Measurements from ENCODE around the gene PSMD5. TPM values are rescaled to one million over a fixed set of nuclear protein-coding genes. Genes with fewer than 3 reads are reported as not detected.

Gene PSMD5
- total RNA-seq, 1 donor from 2014 or later = 44.4 TPM

DNA sequence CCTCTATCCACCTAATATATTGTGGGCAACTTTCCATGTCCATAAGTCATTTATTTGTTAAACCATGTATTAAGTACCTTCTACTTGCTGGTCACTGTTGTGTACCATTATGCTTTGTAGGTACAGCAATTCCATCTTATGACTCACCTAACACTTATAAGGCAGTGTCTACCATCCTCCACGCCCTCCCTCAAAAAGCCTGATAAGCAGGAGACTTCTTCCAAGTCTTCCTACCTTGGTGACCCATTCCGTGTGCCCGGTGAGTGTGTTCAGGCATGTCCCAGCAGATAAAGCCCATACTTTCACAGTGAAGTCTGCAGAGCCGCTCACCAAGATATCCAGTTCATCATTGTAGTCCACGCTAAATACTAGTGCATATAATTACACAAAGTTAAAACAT lies 66.9 kb downstream of the PSMD5 start:
- Histone ChIP-seq H3K27me3 (ENCODE audit: control insufficient read depth, insufficient read depth, low read length) (no peaks in the 10 kb centered on the region), H3K4me3 (ENCODE audit: low read depth, low read length) (no peak overlapping the region), H3K36me3 (ENCODE audit: control insufficient read depth, insufficient read depth, low read length) (no peaks in the 10 kb centered on the region)
- no peak for DNase-seq (ENCODE audit: low read depth)
- TF ChIP-seq, protein P1, sequence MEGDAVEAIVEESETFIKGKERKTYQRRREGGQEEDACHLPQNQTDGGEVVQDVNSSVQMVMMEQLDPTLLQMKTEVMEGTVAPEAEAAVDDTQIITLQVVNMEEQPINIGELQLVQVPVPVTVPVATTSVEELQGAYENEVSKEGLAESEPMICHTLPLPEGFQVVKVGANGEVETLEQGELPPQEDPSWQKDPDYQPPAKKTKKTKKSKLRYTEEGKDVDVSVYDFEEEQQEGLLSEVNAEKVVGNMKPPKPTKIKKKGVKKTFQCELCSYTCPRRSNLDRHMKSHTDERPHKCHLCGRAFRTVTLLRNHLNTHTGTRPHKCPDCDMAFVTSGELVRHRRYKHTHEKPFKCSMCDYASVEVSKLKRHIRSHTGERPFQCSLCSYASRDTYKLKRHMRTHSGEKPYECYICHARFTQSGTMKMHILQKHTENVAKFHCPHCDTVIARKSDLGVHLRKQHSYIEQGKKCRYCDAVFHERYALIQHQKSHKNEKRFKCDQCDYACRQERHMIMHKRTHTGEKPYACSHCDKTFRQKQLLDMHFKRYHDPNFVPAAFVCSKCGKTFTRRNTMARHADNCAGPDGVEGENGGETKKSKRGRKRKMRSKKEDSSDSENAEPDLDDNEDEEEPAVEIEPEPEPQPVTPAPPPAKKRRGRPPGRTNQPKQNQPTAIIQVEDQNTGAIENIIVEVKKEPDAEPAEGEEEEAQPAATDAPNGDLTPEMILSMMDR (IDR thresholded peaks at IDR 0.05; ENCODE audit: insufficient read depth, low read length, poor library complexity, severe bottlenecking) = no peak

DNA sequence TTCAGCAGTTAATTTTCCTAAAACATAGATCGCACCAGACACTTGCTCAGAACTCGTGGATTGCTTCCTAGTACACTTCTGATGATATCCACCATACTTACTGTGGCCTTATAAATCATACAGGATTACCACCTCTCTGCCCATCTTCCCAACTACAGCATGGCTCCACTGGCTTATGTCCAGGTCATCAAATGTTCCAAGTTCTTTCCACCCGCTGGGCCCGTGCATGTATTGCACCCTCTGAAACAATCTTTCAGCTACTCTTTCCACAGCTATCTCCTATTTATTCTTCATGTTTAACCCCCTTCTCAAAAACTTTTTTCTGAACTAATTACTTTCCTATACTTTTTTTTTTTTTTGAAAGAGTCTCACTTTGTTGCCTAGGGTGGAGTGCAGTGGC lies 68.0 kb downstream of the PSMD5 start:
- TF ChIP-seq, protein P1 (IDR thresholded peaks at IDR 0.05; ENCODE audit: insufficient read depth, low read length, poor library complexity, severe bottlenecking) = no peak
- no peak for DNase-seq (ENCODE audit: low read depth)
- no peaks in the 10 kb centered on the region for H3K27me3 ChIP-seq (ENCODE audit: control insufficient read depth, insufficient read depth, low read length)
- no peaks in the 10 kb centered on the region for H3K36me3 ChIP-seq (ENCODE audit: control insufficient read depth, insufficient read depth, low read length)
- H3K4me3 ChIP-seq (ENCODE audit: low read depth, low read length) = no peak overlapping the region

DNA sequence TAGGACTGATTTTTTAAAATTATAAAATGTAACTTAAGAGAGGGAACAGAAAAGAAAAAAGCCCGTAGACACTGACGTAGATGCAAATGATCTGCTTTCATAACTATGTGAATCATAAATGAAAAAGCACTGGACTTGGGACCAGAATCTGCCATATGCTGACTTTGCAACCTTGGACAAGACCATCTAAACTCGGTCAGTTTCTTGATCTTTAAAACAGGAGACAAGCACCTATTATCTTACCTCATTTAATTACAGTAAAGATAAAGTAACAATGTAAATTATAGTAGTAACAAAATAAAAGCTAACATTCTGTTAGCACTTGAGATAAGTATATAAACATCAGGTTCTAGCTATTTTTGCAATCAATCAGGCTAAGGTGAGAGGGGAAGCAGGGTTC lies 69.5 kb downstream of the PSMD5 start:
- H3K36me3 ChIP-seq (ENCODE audit: control insufficient read depth, insufficient read depth, low read length) = no peaks in the 10 kb centered on the region
- TF ChIP-seq, protein P1 (IDR thresholded peaks at IDR 0.05; ENCODE audit: insufficient read depth, low read length, poor library complexity, severe bottlenecking) = no peak
- DNase-seq (ENCODE audit: low read depth) = no peak
- no peaks in the 10 kb centered on the region for H3K27me3 ChIP-seq (ENCODE audit: control insufficient read depth, insufficient read depth, low read length)
- no peak overlapping the region for H3K4me3 ChIP-seq (ENCODE audit: low read depth, low read length)

DNA sequence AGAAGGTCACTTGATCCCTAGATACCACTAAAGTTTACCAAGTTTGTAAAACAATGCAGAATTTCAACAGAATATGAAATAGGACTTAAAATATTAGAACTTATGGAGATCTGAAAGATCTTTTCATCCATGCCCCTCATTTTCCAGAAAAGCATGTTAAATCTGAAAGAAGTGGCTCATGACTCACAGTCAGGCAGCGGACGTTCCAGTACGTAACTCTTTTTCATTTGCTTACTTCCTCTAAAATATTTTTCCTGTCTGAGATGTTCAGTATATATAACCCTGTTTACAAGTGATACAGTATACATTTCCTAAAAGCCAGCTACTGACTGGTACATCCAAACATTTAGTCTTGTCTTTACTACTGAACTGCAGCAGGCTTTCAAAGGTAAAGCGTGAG lies 71.8 kb downstream of the PSMD5 start:
- Histone ChIP-seq H3K27me3 (ENCODE audit: control insufficient read depth, insufficient read depth, low read length) (no peaks in the 10 kb centered on the region), H3K36me3 (ENCODE audit: control insufficient read depth, insufficient read depth, low read length) (no peaks in the 10 kb centered on the region), H3K4me3 (ENCODE audit: low read depth, low read length) (no peak overlapping the region)
- no peak for DNase-seq (ENCODE audit: low read depth)
- TF ChIP-seq, protein P1 (IDR thresholded peaks at IDR 0.05; ENCODE audit: insufficient read depth, low read length, poor library complexity, severe bottlenecking) = no peak

DNA sequence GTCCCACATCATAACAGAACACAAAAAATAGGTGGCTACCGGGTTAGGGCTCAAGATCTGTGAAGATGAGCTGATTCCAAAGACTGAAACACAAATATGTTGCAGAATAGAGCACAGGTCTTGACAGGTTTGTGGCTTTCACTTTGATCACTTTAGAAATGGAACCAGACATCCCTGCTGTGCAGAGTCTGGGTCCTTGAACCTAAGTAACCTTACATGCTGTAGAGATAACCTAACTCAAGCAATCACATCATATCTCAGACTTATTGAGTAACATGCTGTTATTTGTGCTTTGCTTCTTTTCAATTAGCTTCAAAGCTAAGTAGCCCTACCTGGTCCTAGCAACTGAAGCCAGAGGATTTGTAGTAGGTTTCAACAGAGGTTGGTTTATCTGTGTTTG lies 73.8 kb downstream of the PSMD5 start:
- H3K36me3 ChIP-seq (ENCODE audit: control insufficient read depth, insufficient read depth, low read length) = no peaks in the 10 kb centered on the region
- H3K4me3 ChIP-seq (ENCODE audit: low read depth, low read length) = no peak overlapping the region
- TF ChIP-seq, protein P1 (IDR thresholded peaks at IDR 0.05; ENCODE audit: insufficient read depth, low read length, poor library complexity, severe bottlenecking) = no peak
- no peak for DNase-seq (ENCODE audit: low read depth)
- no peaks in the 10 kb centered on the region for H3K27me3 ChIP-seq (ENCODE audit: control insufficient read depth, insufficient read depth, low read length)

DNA sequence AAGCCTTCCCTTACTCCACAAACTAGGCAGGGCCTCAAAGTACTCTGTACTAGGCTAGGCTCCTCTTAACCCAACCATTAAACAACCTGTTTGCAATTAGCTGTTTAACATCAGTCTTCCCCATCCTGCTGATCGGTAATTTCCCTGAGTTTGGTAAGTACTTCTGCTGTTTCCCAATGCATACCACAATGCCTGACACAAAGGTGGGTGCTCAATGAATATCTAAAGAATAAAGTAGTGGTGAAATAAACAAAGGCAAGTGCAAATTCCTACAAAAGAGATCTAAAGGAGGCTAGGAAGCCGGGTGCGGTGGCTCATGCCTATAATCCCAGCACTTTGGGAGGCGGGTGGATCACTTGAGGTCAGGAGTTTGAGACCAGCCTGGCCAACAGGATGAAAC lies 74.5 kb downstream of the PSMD5 start:
- DNase-seq (ENCODE audit: low read depth) = no peak
- H3K4me3 ChIP-seq (ENCODE audit: low read depth, low read length) = no peak overlapping the region
- TF ChIP-seq, protein P1 (IDR thresholded peaks at IDR 0.05; ENCODE audit: insufficient read depth, low read length, poor library complexity, severe bottlenecking) = no peak
- no peaks in the 10 kb centered on the region for H3K36me3 ChIP-seq (ENCODE audit: control insufficient read depth, insufficient read depth, low read length)
- no peaks in the 10 kb centered on the region for H3K27me3 ChIP-seq (ENCODE audit: control insufficient read depth, insufficient read depth, low read length)
